HG03066 (cell line): Measurements from ENCODE around the gene USP47.
"Not testable (repeated sequence)": the region's sequence is repeated elsewhere in the genome, so short reads cannot be mapped to it uniquely, and the experiment has no call there.

Experiments
- ATAC-seq: cut with Tn5 transposase; IDR thresholded peaks from one replicate; pipeline ENCODE4 v1.9.1; 2021; ENCODE audit warnings: low read depth; ENCODE audit not compliant: unreplicated experiment

Gene USP47

DNA sequence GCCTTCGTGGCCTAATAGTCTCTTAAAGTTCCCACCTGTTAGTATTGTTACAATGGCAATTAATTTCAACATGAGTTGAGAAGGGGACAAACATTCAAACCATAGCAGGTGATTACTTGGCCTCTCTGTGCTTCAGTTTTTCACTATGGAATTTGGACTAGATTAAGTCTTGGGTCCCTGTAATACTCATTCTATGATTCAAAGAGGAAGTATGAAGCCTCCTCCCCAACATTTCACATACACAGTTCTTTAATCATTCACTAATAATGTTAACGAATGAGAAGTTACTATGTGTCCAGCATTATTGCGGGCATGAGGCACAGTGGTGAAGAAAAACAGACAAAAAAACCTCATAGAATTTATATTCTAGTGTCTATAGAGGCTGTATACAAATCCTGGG, 19.9 kb upstream of the USP47 start:
- ATAC-seq = no peak

DNA sequence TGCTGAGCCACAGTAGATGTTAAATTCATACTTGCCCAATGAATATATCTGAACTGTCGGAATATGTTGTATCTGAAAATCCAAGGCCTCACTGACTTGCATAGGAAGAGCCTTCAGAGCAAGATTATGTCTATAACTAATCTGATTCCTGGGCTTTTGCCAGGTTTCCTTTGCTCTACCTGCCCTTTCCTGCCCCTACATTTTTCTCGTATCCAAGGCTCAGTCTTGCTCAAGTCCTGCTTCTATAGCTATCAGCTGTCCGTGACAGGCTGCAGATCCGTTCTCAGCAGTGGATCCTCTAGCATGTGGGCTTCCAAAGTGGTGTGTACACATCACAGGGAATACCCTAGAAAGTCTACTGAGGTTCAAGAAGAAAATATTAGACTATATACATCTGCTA, 18.8 kb upstream of the USP47 start:
- no peak for ATAC-seq

DNA sequence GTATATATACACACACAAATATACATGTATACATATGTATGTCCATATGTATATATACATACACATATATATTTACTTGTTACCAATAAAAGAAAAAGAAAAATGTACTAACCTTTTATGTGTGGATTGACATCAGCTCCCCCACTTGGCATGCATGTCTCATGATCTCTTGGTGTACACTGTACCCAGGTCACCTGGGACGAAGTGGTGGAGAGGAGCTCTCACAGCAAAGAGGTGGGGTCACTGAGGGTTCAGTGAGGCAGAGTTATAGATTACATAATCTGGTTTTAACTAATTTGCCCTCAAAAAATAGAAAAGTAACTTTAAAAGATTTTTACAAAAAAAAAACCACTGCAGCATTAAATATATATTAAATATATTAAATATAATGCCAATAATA, 15.5 kb upstream of the USP47 start:
- no peak for ATAC-seq

DNA sequence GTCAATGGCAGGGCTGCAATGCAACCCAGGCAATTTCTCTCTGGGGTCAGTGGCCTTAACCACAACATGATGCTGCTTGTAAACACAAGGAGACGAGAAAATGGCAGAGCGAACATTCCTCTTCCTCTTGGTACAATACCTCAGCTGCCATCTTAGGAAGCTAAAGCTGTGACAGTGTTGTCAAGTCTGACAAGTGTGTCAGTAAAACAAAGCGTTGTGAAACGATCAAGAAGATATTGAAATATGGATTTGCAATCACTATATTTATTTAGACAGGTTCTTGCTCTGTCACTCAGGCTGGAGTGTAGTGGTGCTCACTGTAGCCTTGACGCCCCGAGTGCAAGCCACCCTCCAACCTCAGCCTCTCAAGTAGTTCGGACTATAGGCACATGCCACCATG, 14.5 kb upstream of the USP47 start:
- ATAC-seq = no peak

DNA sequence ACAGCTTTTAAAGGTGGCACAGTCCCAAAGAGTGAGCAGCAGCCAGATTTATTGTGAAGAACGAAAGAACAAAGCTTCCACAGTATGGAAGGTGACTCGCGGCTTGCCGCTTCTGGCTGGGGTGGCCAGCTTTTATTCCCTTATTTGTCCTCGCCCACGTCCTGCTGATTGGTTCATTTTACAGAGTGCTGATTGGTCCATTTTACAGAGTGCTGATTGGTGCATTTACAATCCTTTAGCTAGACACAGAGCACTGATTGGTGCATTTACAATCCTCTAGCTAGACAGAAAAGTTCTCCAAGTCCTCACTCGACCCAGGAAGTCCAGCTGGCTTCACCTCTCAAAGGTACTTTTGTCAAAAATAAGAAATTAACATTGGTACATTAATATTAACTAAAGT, 10.4 kb upstream of the USP47 start:
- not testable (repeated sequence) for ATAC-seq

DNA sequence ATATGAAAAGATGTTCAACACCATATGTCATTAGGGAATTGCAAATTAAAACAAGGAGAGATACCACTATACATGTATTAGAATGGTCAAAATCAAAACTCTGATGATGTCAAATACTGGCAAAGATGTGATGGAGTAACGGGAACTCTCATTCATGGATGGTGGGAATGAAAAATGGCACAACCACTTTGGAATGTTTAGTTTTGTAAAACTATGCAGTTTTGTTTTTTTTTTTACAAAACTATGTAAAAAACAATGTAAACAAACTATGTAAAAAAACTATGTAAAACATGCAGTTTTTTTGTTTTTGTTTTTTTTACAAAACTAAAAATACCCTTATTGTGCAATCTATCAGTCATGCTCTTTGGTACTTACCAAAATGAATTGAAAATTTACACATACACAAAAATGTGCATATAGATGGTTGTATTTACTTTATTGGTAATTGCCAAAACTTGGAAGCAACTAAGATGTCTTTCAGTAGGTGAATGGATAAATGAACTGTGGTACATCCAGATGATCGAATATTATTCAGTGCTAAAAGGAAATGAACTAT, 5.0 kb upstream of the USP47 start:
- no peak for ATAC-seq

DNA sequence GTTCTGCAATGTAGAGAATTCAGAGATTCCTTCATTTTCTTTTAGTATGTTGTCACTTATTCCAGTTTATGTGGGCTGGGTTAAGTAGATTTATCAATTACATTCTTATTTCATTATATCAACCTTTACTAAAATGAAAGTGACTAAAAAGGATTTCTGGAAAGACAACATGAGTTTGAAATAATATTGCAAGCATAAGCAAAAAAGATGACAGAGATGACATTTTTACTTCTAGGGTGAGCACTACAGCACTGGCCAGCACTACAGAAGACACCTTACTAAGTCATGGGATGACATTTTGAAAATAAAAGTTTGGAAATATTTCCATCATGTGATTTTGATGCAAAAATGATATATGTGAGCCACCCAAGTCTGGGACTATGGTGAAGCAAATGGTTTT, 2.1 kb upstream of the USP47 start:
- ATAC-seq = no peak

DNA sequence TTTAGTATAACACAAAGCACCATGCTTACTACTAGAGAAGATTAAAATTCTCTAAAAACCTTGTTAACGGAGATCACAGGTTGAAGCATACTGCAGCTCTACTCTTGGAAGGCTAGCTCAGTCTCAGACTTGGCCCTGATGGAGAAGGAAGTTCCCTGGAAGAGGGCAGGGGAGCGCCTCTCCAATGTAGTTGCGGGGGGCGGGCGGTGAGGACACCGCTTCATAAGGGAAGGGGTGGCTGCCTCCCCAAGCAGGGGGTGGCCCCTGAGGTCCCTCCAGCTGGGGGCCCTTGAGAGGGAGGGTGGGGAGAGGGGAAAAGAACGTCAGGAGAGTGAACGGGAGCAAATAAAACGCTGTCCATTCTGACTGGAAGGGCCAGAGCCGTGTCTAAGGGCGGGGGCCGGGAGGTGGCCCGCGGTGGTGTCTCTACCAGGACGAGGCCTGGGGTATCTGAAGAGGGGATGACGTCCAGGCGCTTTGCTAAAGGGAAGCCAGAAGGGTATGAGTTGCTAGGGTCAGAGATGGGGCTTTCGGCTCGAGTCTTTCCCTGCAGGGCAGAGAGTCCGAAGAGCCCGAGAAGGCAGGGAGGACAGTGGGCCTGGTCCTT, 553 bp upstream of the USP47 start:
- ATAC-seq = peak; percentile 41

DNA sequence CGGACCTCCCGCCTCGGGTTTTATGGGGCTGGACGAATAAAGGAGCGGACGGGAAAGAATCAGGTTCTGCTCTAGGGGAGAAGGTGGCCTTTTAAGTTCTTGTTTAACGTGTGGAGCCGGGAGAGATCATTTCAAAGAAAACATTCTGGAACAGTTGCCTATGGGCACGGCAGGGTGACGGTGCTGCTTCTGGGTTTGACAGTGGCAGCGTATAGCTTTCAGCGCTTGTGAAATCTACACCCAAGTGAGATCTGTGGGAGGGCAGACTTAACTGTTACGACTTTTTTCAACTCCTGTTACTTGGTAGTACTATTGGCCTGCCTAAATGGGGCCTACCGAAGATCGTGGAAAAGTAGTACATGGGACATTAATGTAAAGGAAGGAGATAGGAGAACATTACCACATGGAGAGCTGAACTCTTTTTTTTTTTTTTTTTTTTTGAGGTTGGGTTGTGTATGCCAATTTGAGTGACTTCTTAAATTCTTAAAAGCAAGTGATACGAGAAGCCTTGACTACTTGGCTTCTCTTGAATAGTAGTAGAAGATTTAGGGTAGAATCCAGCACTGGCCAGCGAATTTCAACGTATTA, 743 bp downstream of the USP47 start:
- ATAC-seq = peak; percentile 46

DNA sequence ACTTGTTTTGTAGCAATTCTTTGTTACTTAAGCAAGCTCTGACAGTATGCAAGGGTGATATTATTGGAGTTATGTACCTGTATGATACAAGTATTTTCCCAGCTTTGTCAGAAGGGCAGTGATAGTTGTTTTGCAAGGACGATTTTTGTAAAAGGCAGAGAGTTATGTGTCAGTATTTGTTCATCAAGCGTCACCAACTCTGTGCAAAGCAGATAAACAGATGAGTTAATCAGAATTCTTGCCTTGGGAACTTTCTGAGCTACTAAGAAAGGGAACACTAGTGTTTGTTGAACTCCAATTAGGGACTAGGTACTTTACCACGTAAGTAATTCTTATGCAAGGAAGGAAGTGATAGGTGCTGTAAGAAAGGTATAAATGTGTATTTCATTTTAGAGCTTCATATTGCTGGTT, 1.4 kb downstream of the USP47 start:
- ATAC-seq = no peak

DNA sequence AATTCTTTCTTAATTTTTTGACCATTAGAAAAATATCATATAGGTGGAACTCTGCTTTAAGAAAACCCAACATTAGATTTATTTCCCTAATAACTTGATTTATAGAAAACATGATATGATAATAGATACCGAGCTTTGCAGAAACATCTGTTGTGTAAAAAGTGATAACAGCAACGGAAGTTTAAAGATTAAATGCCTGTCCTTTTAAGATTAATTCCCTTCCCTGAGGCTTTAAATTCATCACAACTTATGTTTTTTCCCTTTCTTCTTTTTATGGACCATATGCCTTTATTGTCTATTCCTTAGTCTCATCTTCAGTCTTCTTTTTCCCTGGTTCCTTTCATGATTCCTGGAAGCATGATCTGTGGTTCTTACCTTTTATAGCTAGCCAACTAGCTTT, 1.9 kb downstream of the USP47 start:
- ATAC-seq = no peak

DNA sequence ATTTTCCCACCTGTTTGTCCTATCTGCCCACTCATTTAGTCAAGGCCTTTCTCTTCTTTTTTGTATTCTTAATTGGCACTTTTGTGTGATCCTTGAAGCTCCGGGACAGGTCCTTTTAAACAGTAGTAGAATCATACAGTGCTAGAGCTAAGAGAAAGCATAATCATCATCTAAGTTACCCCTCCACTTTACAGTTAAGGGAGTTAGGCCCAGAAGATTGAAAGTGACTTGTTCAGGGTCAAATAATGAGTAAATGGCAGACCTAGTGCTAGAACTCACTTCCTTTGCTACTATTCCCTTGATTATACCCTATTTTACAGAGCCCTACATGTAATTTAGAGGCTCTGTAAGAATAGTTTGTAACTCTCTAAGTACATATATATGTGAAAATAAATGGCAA, 2.5 kb downstream of the USP47 start:
- ATAC-seq = no peak

DNA sequence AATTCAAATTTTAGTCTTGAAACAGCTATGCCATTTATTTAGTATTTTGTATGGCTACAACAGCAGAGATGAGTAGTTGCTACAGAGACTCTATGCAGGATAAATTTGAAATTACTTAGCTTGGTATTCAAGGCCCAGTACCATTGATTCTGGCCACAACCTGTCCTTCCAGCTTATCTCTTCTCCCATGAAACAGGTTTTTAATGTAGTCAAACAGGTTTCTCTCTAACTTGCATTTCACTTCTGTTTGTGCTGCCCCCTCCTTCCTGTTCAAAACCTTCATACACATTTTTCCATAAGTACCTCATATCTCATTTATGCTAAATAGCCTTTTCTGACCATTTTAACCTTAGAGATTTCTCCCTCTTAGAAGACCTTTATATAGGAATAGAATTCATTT, 3.3 kb downstream of the USP47 start:
- no peak for ATAC-seq

DNA sequence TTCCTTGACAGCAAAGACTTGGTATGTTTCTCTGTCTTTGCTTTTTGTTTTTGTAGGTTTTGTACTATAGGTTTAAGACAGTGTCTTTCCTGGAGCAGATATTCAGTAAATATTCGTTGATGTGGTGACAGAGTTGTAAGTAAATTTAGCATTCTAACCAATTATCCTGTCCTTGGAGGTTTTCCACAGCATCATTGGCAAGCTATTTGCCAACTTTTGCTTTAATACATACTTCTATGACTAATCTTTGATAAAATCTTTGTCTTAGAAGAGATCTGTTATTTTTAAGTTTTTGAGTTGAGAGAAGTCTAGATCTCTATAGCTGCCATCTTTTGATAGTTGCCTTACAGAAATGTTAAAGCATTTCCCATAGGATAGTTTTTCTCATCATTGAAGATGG, 3.8 kb downstream of the USP47 start:
- ATAC-seq = no peak

DNA sequence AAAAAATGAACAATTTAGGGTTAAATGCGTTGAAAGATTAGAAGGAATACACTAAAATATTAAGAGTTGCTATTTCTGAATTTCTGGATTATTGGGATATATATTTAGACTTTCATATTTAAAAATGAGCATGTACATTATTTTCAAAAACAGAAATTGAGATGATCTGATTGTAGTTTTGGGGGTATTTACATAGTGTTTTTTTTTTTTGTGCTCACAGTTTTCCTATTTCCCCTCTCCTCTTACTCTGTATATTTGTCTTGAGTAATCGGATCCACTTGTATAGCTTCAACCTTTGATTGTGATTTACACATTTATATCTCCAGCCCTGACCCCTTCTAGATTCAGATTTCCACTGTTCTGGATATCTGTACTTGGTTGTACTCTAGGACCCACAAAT, 5.3 kb downstream of the USP47 start:
- no peak for ATAC-seq

DNA sequence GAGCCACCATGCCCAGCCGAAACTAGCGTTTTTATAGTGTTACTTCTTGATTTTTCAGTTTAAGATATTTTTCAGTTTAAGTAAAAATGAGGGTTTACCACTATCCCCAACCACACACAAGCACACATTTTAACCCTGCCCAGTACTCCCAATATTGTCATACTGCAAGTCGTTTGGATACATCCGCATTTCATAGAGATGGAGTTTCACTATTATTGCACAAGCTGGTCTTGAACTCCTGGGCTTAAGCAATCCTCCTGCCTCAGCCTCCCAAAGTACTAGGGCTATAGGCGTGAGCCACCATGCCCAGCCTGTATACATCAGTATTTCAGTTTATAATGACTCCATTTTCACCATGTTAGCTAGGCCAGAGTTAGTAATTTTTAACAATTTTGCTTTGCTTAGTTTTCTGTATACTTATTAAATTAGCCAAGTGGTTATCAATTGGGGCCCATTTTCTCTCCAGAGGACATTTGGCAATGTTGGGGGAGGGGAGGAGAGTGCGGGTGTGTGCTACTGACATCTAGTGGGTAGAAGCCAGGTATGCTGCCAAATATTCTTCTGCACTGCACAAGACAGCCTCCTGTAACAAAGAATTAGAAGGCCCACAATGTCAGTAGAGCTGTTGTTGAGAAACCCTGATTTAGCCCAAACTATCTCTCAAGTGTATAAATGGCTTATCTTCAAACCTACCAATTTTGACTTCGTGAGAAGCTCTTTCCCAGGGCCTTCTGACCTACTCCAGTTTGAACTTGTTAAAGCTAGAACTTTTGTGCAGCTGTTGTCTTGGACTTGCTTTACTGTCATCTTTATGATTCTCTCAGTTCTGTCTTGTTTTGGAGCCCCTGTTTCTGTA, 7.3 kb downstream of the USP47 start:
- peak; percentile 61 for ATAC-seq

DNA sequence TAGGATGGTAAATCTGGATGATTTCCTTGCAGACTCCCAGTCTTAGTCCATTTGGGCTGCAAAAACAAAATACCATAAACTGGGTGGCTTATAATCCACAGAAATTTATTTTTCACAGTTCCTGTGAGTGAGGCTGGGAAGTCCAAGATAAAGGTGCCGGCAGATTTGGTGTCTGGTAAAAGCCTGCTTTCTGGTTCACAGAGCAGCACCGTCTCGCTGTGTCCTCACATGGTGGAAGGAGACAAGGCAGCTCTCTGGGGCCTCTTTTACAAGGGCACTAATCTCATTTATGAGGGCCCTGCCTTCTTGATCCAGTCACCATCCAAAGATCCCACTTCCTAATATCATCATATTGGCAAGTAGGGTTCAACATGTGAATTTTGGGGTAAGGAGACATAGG, 8.9 kb downstream of the USP47 start:
- no peak for ATAC-seq

DNA sequence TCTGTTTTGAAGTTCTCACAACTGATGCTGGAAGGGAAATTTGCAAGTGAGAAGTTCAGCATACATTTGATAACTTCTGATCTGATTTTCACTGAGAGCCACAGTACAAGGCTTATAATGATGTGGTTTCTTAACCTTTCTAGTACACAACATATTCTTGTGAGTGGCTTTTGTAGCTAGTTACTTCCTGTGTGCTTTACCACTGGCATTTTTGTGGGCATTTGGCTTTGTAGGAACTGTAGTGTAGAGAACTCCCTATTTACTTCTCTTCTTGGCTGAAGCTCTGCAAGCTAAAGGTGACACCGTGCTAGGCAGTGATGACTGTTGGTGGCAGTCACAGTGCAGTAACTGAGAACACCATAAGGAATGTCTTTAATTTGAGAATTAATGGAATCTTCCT, 14.9 kb downstream of the USP47 start:
- no peak for ATAC-seq

DNA sequence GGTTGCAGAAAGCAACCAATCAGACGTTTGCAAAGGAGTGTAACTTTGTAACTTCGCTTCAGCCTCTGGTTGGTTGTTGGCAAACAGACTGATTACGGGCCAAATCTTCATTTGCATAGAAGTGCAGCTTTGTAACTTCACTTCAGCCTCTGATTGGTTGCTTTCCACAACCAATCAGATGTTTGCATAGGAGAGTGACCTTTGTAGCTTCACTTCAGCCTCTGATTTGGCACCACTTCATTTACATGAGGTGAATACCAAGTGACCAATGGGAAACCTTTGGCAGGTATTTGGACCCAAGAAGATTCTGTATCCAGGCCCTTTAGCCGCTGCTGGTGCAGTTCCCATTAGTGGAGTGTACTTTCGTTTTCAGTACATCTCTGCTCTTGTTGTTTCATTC, 16.0 kb downstream of the USP47 start:
- ATAC-seq = no peak

DNA sequence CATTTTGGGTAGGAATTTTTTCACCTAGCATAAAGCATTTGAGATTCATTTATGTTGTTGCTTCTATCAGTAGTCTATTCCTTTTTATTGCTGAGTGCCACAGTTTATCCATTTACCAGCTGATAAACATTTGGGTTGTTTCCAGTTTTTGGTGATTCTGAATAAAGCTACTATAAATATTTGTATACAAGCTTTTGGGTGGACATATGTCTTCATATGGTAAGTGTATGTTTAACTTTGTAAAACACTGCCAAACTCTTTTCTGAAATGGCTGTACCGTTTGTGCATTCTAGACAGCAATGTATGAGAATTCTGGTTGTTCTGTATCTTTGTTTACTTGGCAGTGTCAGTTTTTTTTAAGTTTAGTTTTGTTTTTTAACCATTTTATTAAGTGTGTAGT, 16.9 kb downstream of the USP47 start:
- ATAC-seq = no peak

DNA sequence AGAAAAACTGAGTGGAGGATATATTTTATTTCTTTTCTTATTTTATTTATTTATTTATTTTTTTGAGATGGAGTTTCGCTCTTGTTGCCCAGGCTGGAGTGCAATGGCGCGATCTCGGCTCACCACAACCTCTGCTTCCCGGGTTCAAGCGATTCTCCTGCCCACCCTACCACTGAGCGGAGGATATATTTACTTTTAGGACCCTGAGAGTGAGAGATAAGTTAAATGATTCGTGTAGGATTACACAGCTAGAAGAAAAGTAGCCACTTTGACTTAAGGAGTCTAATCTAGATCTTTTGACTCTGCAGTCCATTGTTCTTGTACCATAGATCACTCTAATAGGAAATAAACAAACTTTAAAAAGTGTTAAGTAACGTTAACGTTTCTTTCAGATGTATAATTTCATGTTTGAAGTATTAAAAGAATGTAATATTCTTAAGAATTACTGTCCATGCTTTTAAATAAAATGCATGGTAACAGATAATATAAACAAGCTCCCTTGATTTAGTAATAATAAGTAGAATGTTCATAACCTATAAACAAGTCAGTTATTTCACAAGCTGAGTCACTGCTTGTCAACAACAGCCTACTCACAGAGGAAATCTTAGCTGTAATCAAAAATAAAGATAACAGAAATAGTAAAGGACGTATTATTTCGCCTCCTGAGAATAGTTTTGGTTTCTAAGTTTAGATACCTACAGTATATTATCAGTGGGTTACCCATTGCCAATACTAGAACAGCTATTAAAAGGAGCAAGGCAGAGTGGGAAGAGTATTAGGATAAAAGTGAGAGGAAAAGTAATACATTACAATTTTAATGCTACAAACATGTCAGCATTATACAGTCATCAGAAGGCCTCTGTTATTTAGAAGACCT, 18.6 kb downstream of the USP47 start:
- no peak for ATAC-seq
